Large intestine (tissue), 3 donors: ENCODE data around the gene WSCD2. TPM values are rescaled to one million over a fixed set of nuclear protein-coding genes. Genes with fewer than 3 reads are reported as not detected.

ENCODE experiments used
- DNase-seq, 2 donors: peaks; one replicate each; pipeline versions ENCODE4 v3.0.0 to v3.0.0-alpha.2; 2013
- H3K27ac ChIP-seq: one replicate; pipeline ENCODE4 v1.5.1; 2013; ENCODE audit warnings: low read length
- H3K27me3 ChIP-seq: 2 replicates; pipeline ENCODE4 v1.6.1; 2013; ENCODE audit warnings: low read length; ENCODE audit not compliant: control insufficient read depth, insufficient read depth
- H3K36me3 ChIP-seq: 2 replicates; pipeline ENCODE4 v1.6.1; 2013; ENCODE audit warnings: low read length; ENCODE audit not compliant: control insufficient read depth, insufficient read depth
- H3K4me1 ChIP-seq: one replicate; pipeline ENCODE4 v1.6.1; 2013; ENCODE audit warnings: low read length; ENCODE audit not compliant: control insufficient read depth, insufficient read depth
- H3K4me3 ChIP-seq: one replicate; pipeline ENCODE4 v1.5.1; 2013; ENCODE audit warnings: low read length
- H3K9me3 ChIP-seq: one replicate; pipeline ENCODE4 v1.6.1; 2013; ENCODE audit warnings: mild to moderate bottlenecking, low read depth, low read length, moderate library complexity; ENCODE audit not compliant: control insufficient read depth
- WGBS: methylation state at CpG from one replicate; pipeline ENCODE4 v1.1.5; 2013; ENCODE audit warnings: low lambda C conversion rate; ENCODE audit not compliant: insufficient coverage; 5-methylcytosine and 5-hydroxymethylcytosine counted together
- polyA plus RNA-seq: library from polyadenylated mRNA; unstranded; fragments of 120-200 nt; gene quantifications from one replicate; pipeline ENCODE4 v1.2.1, GENCODE V29; 2013

WSCD2 gene
- polyA plus RNA-seq, 1 donor = 1.5 TPM

DNA sequence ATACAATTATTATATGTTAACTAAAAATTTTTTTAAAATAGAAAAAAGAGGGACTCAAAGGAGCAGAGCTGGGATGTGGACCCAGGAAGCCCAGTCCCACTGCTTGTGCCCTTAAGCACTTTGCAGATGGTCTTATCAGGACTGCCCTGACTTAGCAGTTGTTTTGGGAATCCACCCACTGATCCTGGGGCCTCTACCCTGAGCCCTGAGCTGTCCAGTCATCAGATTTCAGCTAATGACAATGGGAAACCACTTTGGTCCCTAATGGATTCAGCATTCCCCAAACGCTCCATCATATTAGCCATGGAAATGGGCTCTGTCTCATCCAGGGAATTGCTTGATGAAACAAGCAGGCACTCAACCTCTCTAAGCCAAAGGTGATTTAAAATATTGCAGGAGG lies 22.5 kb upstream of the WSCD2 start:
- H3K4me3 ChIP-seq = no peak overlapping the region

DNA sequence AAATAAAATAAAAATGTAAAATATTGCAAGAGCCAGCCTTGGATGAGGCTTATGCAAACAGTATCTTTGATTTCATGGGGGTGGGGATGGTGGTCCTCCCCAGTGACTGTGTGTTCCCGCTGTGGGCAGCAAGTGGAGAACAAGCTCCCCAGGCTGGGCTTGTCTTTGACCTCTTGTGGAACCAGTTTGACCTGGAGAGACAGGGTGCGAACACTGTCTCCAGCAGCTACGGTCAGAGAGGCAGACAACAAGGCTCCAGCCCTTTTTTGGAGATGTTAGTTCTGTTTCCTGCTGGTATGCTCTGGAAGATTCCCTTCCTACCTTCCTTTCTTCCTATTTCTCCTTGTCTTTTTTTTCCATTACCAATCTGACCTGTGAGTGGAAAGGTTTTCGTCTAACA lies 21.8 kb upstream of the WSCD2 start:
- no peak overlapping the region for H3K4me3 ChIP-seq
- no peaks in the 10 kb centered on the region for H3K27me3 ChIP-seq
- H3K36me3 ChIP-seq = no peaks in the 10 kb centered on the region
- no peaks in the 10 kb centered on the region for H3K9me3 ChIP-seq
- no peak overlapping the region for H3K27ac ChIP-seq
- no peaks in the 10 kb centered on the region for H3K4me1 ChIP-seq
- no peak for DNase-seq
- WGBS = no CpG with 5 or more reads among the region's 4 CpGs

More for the DNA sequence above, 22.5 kb upstream of the WSCD2 start:
- no peaks in the 10 kb centered on the region for H3K36me3 ChIP-seq
- H3K27ac ChIP-seq = no peak overlapping the region
- no peak for DNase-seq
- no peaks in the 10 kb centered on the region for H3K27me3 ChIP-seq
- WGBS = no CpG with 5 or more reads among the region's 1 CpG
- no peaks in the 10 kb centered on the region for H3K9me3 ChIP-seq
- no peaks in the 10 kb centered on the region for H3K4me1 ChIP-seq

DNA sequence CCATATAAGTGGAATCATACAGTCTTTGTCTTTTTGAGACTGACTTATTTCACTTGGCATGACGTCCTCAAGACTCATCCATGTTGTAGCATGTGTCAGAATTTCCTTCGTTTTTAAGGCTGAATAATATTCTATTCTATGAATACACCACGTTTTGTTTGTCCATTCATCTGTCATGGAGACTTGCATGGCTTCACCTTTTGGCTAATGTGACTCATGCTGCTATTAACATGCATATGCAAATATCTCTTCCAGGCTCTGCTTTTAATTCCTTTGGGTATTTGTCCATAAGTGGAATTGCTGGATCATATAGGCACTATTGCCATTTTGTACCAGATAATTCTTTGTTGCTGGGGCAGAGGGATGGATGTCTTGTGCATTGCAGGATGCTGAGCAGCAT lies 19.6 kb upstream of the WSCD2 start:
- no CpG with 5 or more reads among the region's 3 CpGs for WGBS
- H3K36me3 ChIP-seq = no peaks in the 10 kb centered on the region

DNA sequence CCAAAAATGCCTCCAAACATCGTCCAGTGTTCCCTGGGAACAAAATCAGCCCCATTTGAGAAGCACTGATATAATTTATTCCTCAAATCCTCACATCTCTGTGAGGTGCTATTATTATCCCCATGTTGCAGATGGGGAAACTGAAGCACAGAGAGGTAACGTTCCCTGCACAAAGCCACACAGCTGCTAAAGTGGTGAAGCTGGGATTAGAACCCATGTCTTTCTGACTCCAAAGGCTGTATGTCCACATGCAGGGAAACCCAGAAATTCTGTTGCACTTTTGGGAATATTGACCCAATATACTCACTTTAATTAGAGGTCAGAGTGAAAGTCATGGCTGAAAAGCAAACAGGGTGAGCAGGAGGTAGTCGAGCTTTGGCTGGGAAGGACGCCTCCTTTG lies 19.1 kb upstream of the WSCD2 start:
- H3K4me1 ChIP-seq = no peaks in the 10 kb centered on the region
- WGBS = no CpG with 5 or more reads among the region's 4 CpGs

More for the DNA sequence above, 19.6 kb upstream of the WSCD2 start:
- Histone ChIP-seq H3K4me3 (no peak overlapping the region), H3K27me3 (no peaks in the 10 kb centered on the region), H3K9me3 (no peaks in the 10 kb centered on the region), H3K27ac (no peak overlapping the region), H3K4me1 (no peaks in the 10 kb centered on the region)
- DNase-seq = no peak

DNA sequence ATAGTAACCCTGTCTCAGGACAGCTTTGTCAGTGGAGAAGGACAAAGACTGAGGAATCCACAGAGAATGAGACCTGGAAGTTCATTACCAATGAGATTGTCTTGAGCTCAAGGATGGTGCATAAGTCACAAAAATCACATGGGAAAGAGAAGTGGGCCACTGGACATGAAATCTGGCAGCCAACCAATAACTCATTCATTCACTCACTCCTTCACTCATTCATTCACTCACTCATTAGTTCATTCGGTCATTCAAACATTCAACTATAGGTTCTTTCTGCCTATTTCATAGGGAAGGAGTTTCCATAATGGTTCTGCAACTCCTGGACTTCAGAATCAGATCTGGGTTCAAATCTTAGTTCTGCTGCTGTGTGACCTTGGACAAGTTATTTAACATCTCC lies 18.2 kb upstream of the WSCD2 start:
- no CpG with 5 or more reads among the region's 1 CpG for WGBS
- Histone ChIP-seq H3K4me3 (no peak overlapping the region), H3K36me3 (no peaks in the 10 kb centered on the region), H3K27me3 (no peaks in the 10 kb centered on the region), H3K27ac (no peak overlapping the region), H3K4me1 (no peaks in the 10 kb centered on the region), H3K9me3 (no peaks in the 10 kb centered on the region)
- no peak for DNase-seq

More for the DNA sequence above, 19.1 kb upstream of the WSCD2 start:
- no peaks in the 10 kb centered on the region for H3K36me3 ChIP-seq
- no peak overlapping the region for H3K4me3 ChIP-seq
- H3K27me3 ChIP-seq = no peaks in the 10 kb centered on the region
- no peak overlapping the region for H3K27ac ChIP-seq
- no peaks in the 10 kb centered on the region for H3K9me3 ChIP-seq
- no peak for DNase-seq

DNA sequence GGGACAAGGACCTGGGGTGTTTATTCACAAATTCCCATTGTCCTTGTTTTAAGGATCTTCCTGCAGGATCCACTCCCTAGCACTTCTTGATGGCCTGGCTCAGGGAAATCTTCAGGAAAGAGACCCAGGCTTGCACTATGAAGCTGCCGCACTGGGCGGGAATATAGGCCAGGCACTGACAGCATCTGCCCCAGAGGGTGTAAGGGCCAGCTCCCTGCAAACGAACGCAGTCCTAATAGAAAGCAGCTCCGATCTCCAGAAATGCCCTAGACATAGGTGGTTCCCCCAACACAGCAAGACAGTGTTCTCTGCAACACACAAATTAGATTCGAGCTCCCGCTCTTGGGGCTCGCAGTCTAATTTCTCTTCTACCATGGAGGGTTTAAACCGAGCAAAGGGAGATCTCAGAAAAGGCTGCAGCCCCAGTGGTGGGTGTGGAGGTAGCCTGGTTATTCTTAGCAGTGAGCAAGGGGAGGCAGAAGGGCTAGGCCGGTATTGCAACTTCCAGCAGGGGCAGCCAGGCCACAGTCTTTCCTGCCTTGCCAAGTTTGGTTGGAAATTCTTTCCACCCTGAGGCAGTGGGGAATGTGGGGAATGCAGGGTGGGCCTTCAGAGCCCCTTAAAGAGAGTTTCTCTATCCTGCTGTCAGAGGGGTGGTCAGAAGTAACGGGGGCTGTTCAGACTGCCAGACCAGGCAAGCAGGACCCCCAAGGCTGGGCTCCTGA lies 16.1 kb upstream of the WSCD2 start:
- no CpG with 5 or more reads among the region's 11 CpGs for WGBS
- no peaks in the 10 kb centered on the region for H3K27me3 ChIP-seq
- no peak overlapping the region for H3K27ac ChIP-seq
- H3K4me1 ChIP-seq = no peaks in the 10 kb centered on the region
- no peak overlapping the region for H3K4me3 ChIP-seq
- H3K9me3 ChIP-seq = no peaks in the 10 kb centered on the region
- DNase-seq = no peak
- no peaks in the 10 kb centered on the region for H3K36me3 ChIP-seq

DNA sequence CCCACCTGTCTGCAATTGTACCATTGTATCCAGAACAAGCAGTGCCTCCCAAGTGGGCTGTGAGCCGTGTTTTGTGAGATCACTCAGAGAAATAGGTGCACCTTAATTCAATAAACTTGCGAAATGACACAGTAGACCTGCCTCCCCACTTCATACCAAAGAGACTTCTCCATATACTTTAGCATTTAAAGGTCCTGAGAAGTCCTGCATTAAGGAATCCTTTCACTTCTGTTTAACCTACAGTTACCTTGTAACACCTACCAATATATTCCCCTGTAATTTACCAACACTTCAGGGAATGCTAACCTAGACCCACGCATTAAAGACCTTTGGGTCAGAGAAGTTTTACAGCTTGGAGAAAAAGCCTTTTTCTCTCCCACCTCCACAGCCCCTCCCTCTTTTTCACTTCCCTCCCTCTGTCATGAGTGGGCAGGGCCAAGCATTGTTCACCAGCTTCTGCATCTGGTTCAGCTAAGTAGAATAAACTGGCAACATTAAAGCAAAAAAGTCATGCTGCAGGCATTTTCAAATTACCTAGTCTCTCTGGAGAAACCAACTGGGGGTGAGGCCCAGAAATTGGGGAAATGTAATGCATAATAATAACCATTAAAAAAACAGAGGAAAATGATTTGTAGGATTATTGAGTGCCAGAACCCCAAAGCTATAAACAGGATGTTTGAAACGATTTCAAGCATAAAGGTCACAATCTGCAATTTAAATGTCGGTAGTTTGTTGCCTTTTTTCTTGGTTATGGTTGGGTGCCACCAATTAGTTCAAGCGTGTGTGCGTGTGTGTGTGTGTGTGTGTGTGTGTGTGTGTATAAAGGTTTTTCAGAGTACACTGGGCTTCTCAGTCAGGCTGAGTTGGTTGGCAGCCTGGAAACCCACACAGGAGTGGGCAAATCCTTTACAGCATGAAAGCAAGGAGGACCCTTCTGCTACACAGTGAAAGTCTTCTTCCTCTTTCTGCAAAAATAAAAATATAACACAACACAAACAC lies 13.7 kb upstream of the WSCD2 start:
- H3K27ac ChIP-seq = no peak overlapping the region
- H3K27me3 ChIP-seq = no peaks in the 10 kb centered on the region
- H3K36me3 ChIP-seq = no peaks in the 10 kb centered on the region
- no peaks in the 10 kb centered on the region for H3K9me3 ChIP-seq
- H3K4me3 ChIP-seq = no peak overlapping the region
- no peak for DNase-seq
- H3K4me1 ChIP-seq = peaks cover 11% of the 10 kb centered on the region
- no CpG with 5 or more reads among the region's 7 CpGs for WGBS

DNA sequence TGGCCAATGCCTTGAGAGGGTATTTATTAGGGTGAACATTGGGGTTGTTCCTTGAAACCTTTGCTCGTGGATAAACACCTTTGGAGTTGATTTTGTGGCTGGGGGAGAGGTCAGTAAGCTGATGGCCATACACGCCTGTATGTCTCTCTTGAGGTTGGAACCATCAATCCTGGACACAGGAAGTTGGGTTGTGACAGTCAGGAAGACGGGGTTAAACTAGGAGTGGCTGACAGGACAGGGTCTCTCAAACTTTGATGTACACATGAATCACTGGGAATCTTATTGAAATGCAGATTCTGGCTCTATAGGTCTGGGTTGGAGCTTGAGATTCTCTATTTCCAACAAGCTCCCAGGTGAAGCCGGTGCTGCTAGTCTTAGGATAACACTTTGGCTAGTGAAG lies 12.8 kb upstream of the WSCD2 start:
- no peaks in the 10 kb centered on the region for H3K9me3 ChIP-seq
- WGBS = no CpG with 5 or more reads among the region's 4 CpGs
- H3K27me3 ChIP-seq = no peaks in the 10 kb centered on the region
- DNase-seq = no peak
- no peak overlapping the region for H3K27ac ChIP-seq
- H3K4me3 ChIP-seq = no peak overlapping the region
- no peaks in the 10 kb centered on the region for H3K36me3 ChIP-seq
- H3K4me1 ChIP-seq = peaks cover 11% of the 10 kb centered on the region

DNA sequence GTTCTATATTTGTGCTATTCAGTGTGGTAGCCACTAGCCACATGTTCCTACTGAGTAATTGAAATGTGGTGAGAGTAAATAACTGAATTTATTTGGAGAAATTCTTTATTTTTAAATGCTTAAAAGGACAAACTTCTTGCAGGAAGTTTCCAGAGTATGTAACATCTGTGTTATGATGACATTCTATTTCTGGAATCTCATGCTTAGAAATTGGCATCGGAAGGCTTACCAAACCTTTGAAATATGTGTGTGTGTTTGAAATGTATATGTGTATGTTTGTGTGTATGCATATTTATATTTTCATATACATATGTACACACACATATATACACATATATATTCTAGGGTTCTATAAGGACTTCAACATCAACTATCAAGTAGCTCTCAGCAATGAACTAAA lies 12.4 kb upstream of the WSCD2 start:
- H3K36me3 ChIP-seq = no peaks in the 10 kb centered on the region
- no peaks in the 10 kb centered on the region for H3K9me3 ChIP-seq
- WGBS = no CpG with 5 or more reads among the region's 1 CpG
- no peak for DNase-seq
- peaks cover 11% of the 10 kb centered on the region for H3K4me1 ChIP-seq
- H3K27me3 ChIP-seq = no peaks in the 10 kb centered on the region
- no peak overlapping the region for H3K4me3 ChIP-seq
- H3K27ac ChIP-seq = no peak overlapping the region

DNA sequence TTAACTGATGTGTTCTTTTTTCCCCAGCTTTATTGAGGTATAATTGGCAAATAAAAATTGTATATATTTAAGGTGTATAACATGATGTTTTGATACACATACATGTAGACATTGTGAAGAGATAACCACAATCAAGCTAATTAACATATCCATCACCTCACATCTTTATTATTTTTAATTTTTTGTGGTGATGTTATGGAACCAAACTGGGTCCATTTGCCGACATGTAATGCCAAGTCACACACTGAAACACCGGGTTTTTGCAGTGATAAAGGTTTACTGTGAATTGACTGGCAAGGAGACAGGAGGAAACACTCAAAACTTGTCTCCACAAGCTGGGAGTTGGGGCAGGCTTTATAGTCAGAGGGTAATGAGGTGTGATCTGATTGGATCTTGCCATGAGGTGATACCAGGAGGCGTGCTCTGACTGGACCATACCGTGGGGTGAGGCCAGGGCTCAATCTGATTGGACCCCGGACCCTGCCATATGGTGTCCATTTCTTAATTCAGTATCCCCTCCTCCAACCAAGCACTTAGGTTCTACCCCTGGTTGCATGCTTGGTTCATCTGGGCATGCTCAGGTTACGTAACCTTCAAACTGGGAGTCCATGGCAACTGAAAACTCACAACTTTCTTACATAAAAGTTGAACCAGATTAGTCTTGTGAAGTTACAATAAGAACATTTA lies 11.8 kb upstream of the WSCD2 start:
- no CpG with 5 or more reads among the region's 6 CpGs for WGBS
- Histone ChIP-seq H3K4me1 (peaks cover 11% of the 10 kb centered on the region), H3K9me3 (no peaks in the 10 kb centered on the region), H3K4me3 (no peak overlapping the region), H3K36me3 (no peaks in the 10 kb centered on the region), H3K27ac (no peak overlapping the region), H3K27me3 (no peaks in the 10 kb centered on the region)
- no peak for DNase-seq
